ENCODE results near the gene NINJ2.

- TF ChIP-seq POLR2AphosphoS5 (IDR thresholded peaks at IDR 0.05) (no peak), CTCF (IDR thresholded peaks at IDR 0.05 in 8 of 11, conservative IDR thresholded peaks at IDR 0.05 in 3 of 11) (no peak), POLR2A (IDR thresholded peaks at IDR 0.05) (no peak)
Measured at GRCh38 chr12:527241-527640, 136.0 kb downstream of the NINJ2 start.
